NCI-H2227 (cell line): ENCODE results near the gene RABGGTA.

ENCODE experiments used
- DNase-seq: peaks from one replicate; lab custom pipeline; 2025; ENCODE audit not compliant: unreplicated experiment; lab: John Stamatoyannopoulos, UW

RABGGTA gene

GRCh38 chr14:24307156-24307574, 35.8 kb upstream of the RABGGTA start:
- no peak for DNase-seq

DNA sequence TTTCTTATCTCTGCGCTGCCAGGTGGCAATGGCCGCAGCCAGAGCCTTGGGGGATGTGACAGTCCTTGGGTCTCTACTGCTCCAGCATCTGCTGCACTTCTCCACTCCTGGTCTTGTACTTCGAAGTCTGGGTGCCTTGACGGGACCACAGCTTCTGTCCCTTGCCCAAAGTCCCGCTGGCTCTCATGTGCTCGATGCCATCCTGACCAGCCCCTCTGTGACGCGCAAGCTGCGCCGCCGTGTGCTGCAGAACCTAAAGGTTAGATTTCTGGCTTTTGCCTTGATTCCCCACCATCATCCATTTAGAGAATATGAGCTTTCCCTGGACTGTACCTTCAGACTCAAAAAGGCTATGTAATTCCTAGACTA, 32.6 kb upstream of the RABGGTA start:
- DNase-seq, result no peak

- no peak for DNase-seq
These were observed 29.1 kb upstream of the RABGGTA start for GRCh38 chr14:24300326-24300980.

GRCh38 chr14:24299255-24300191, 28.1 kb upstream of the RABGGTA start, which contains the start of the genes DHRS1 and NOP9:
DHRS1 (minus strand) TSS chr14:24299780; CDS start chr14:24299106, 674 bp downstream.
NOP9 (plus strand) TSS chr14:24299850; CDS start chr14:24299955, 105 bp downstream.
- peak; percentile 92 for DNase-seq

DNA sequence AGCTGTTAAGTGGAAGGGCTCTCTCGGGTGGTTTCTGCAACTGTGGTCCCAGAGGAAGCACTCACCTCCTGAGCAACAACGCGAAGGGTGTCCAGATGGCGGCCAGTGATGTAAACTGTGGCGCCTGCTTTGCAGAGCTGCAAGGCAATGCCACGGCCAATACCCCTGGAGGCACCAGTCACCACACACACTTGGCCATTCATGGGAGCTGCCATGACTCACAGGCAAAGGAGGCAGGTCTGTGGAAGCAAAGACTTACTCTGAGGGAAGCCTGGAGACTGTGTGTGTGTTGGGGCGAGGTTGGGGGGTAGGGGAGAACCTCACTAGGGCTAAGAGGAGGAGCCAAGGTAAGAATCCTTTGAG, 27.5 kb upstream of the RABGGTA start:
- DNase-seq, result peak; percentile 25

GRCh38 chr14:24297190-24297964, 26.0 kb upstream of the RABGGTA start:
- DNase-seq, result peak; percentile 52

GRCh38 chr14:24296341-24297157, 25.2 kb upstream of the RABGGTA start:
- DNase-seq, result peak; percentile 71

DNA sequence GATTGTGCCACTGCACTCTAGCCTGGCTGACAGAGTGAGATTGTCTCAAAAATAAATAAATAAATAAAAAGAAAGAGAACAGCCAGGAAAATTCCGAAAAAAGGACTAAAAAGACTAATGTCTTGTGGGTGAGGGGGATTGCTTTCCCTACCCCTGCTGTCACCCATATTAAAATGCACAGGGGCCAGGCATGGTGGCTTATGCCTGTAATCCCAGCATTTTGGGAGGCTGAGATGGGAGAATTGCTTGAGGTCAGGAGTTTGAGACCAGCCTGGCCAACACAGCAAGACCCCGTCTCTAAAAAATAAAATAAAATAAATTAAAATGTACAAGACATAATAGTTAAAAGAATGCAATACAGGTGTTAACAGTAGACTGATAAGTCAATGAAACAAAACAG, 22.1 kb upstream of the RABGGTA start:
- DNase-seq, result no peak

GRCh38 chr14:24292118-24292807, 20.9 kb upstream of the RABGGTA start:
- DNase-seq, result no peak

- no peak for DNase-seq
These were observed 20.2 kb upstream of the RABGGTA start for GRCh38 chr14:24291446-24292117.

DNA sequence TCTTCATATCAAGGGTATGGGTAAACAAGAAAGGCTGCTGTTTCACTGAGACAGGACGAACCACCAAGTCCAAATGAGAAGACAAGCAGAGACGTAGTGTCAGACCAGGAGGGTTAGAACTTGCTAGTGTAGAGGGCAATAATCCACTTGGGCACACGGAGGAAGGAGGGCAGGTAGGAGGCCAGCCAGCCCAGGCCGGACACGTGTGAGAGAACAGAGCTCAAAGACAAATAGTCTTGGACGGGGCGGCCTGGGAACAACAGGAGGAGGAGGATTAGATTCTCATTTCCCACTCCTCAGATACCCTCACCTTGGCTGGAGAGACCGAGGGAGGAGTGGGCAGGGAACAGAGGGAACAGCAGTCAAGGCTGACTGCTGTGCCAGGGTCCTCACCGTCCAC, 19.3 kb upstream of the RABGGTA start:
- DNase-seq, result no peak

DNA sequence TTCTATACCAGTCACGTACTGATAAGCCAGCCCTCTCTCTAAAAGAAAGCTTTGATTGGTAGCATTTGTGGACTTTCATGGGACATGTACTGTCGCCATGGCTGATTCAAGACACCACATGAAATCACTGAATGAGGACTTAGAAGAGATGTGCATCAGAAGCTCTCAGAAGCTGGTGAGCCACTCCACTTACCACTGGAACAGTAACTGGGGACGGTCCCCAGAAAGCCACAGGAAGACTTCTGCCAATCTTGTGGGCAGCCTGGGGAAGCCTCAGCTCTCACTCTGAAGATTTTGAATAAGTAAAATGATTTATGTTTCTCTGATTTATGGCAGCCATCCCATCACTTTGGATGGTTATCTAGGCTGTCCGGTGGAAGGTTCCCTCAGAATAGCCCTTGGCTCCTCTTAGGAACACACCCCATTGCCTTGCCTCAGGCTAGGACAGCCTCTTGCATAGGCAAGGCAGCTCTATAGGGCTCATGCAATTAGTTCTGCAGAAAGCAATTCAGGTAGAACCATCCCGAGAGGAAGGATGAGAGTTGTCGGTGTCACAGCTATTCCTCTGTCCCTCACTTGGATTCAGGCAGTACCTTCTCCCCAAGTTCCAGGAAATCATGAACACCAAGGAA, 18.4 kb upstream of the RABGGTA start:
- DNase-seq, result no peak

- DNase-seq, result no peak
These were observed 15.6 kb upstream of the RABGGTA start for GRCh38 chr14:24286996-24287395.

GRCh38 chr14:24285351-24285750, 14.0 kb upstream of the RABGGTA start:
- no peak for DNase-seq

DNA sequence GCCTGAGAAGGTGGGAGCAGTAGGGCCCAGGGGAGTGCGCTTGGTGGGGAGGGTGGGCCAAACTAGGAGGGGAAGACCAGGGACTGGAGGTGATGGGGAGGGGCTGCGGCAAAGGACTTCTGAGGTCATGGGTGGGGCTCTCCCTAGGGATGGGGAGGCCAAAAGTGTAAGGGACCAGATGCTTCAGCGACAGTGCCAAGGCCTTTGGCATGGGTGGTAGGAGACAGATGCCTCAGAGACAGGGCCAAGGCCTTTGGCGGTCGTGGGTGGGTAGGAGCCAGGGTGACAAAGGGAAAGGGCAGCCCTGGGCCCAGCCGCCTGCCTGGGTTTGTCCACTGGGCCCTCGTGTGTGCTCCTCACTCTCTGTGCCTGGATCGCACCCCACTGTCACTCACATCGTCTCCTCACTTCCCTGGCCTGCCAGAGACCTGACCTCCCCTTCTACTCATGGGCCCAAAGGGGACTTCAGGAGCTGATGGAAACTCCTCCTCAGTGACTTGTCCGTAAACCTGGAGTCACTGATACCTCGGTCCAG, 13.2 kb upstream of the RABGGTA start:
- no peak for DNase-seq

- no peak for DNase-seq
These were observed 12.5 kb upstream of the RABGGTA start for GRCh38 chr14:24283796-24284460.

DNA sequence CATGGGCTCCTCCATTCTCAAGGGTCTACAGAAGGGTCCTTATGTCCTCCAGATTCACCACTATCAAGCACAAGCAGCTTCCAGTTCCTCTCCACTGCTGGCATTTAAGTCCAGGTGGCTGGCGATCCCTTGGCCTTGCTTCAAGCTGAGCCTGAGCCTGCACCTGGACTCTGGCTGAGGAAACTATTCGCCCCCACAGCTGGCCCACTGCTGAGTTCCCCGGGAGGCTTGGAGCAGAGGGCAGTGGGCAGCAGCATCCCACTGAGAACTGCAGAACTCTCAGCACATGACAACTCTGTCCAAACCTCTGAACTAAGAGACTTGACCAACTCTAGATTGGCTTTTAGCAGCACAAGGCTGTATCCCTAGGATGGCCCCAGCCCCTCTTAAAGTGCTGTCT, 11.3 kb upstream of the RABGGTA start:
- no peak for DNase-seq

DNA sequence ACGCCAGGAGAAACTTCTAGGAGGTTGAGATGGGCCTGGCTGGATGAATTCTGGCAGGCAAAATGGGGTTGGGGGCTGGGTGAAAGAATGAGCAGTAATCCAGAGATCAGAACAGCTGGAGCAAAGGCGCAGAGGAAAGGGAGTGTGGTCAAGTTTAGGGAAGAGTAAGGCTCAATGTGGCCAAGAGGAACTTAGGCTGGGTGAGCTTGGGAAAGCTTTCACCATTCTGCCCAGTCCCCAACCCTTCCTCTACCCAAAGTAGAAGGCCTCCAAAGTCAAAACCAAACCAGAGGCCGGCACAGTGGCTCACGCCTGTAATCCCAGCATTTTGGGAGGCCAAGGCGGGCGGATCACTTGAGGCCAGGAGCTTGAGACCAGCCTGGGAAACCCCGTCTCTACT, 10.2 kb upstream of the RABGGTA start:
- no peak for DNase-seq
